ENCODE data around the gene GLCCI1. TPM values are rescaled to one million over a fixed set of nuclear protein-coding genes. Genes with fewer than 3 reads are reported as not detected.

GLCCI1 gene
- polyA plus RNA-seq, 2 of the 4 experiments (the other 2 are of a cell fraction) = 1.2 to 2.8 TPM

GRCh38 chr7:7920056-7920455 is 48.5 kb upstream of the GLCCI1 start (continued):
- TF ChIP-seq MAZ (IDR thresholded peaks at IDR 0.05; ENCODE audit: borderline replicate concordance, low read depth, low read length) (no peak), CBX8 (IDR thresholded peaks at IDR 0.05) (no peak), JUNB (IDR thresholded peaks at IDR 0.05) (no peak), HOXB13 (CRISPR knock-in tag; IDR thresholded peaks at IDR 0.05; ENCODE audit: low read depth) (no peak)

GRCh38 chr7:7920481-7920880 is 48.1 kb upstream of the GLCCI1 start:
- FAIRE-seq = no peak
- Histone ChIP-seq H3K27ac (no peak overlapping the region), H3K4me1 (no peaks in the 10 kb centered on the region), H3K4me3 (no peak overlapping the region), H3K9me3 (no peaks in the 10 kb centered on the region), H3K4me2 (no peak overlapping the region)
- ATAC-seq = no peak
- TF ChIP-seq ZSCAN20 (CRISPR knock-in tag; IDR thresholded peaks at IDR 0.05) (no peak), RFX5 (IDR thresholded peaks at IDR 0.05) (no peak), HMGXB4 (CRISPR knock-in tag; IDR thresholded peaks at IDR 0.05; ENCODE audit: borderline replicate concordance) (no peak), EHF (CRISPR knock-in tag; IDR thresholded peaks at IDR 0.05) (no peak), RAD21 (conservative IDR thresholded peaks at IDR 0.05 in 1 of 2, IDR thresholded peaks at IDR 0.05 in 1 of 2) (no peak), FOSL2 (IDR thresholded peaks at IDR 0.05) (no peak), FOSL2 (CRISPR knock-in tag; IDR thresholded peaks at IDR 0.05) (no peak), GATA3 (IDR thresholded peaks at IDR 0.05; ENCODE audit: borderline replicate concordance) (no peak), NR3C1 (IDR thresholded peaks at IDR 0.05) (no peak), JUN (IDR thresholded peaks at IDR 0.05) (no peak), ZC3H11A (IDR thresholded peaks at IDR 0.05) (no peak), CHD2 (IDR thresholded peaks at IDR 0.05; ENCODE audit: low read length, partially characterized antibody) (no peak)
- TF ChIP-seq, protein P1, sequence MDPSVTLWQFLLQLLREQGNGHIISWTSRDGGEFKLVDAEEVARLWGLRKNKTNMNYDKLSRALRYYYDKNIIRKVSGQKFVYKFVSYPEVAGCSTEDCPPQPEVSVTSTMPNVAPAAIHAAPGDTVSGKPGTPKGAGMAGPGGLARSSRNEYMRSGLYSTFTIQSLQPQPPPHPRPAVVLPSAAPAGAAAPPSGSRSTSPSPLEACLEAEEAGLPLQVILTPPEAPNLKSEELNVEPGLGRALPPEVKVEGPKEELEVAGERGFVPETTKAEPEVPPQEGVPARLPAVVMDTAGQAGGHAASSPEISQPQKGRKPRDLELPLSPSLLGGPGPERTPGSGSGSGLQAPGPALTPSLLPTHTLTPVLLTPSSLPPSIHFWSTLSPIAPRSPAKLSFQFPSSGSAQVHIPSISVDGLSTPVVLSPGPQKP (IDR thresholded peaks at IDR 0.05; ENCODE audit: low read depth, low read length) = no peak
- TF ChIP-seq, protein P2, sequence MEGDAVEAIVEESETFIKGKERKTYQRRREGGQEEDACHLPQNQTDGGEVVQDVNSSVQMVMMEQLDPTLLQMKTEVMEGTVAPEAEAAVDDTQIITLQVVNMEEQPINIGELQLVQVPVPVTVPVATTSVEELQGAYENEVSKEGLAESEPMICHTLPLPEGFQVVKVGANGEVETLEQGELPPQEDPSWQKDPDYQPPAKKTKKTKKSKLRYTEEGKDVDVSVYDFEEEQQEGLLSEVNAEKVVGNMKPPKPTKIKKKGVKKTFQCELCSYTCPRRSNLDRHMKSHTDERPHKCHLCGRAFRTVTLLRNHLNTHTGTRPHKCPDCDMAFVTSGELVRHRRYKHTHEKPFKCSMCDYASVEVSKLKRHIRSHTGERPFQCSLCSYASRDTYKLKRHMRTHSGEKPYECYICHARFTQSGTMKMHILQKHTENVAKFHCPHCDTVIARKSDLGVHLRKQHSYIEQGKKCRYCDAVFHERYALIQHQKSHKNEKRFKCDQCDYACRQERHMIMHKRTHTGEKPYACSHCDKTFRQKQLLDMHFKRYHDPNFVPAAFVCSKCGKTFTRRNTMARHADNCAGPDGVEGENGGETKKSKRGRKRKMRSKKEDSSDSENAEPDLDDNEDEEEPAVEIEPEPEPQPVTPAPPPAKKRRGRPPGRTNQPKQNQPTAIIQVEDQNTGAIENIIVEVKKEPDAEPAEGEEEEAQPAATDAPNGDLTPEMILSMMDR (IDR thresholded peaks at IDR 0.05) = no peak
- 94% methylated on average over 3 of the region's 3 CpGs for WGBS (ENCODE audit: missing lambda C conversion rate)
- no peak for DNase-seq (ENCODE audit: low read depth in 1 of 2, low spot score in 1 of 2)
- CTCF ChIA-PET = interaction anchor here (1.0 kb wide), 1 partner anchor 239 kb away, joined by 3 read pairs; no protein-coding TSS in a partner anchor
- POLR2A ChIA-PET = no interaction called here

- no peak for TF ChIP-seq FOSB (CRISPR knock-in tag; IDR thresholded peaks at IDR 0.05)
- no peak for TF ChIP-seq ATOH8 (CRISPR knock-in tag; IDR thresholded peaks at IDR 0.05; ENCODE audit: low read depth)
- Histone ChIP-seq H3K9me3 (no peaks in the 10 kb centered on the region), H3K4me1 (no peaks in the 10 kb centered on the region), H3K27ac (no peak overlapping the region), H3K4me3 (no peak overlapping the region), H3K4me2 (no peak overlapping the region)
- no peak for DNase-seq (ENCODE audit: low read depth in 1 of 2, low spot score in 1 of 2)
- ChIA-PET POLR2A (no interaction called here), CTCF (no interaction called here)
- ATAC-seq = no peak
- FAIRE-seq = no peak
Observed at GRCh38 chr7:7921830-7922229, 46.8 kb upstream of the GLCCI1 start.
